ENCODE data around the gene NXN.
A peak's percentile ranks its signal among the peaks of the same experiment; 100 is the strongest.
"Not testable (repeated sequence)": the region's sequence is repeated elsewhere in the genome, so short reads cannot be mapped to it uniquely, and the experiment has no call there.

Gene NXN

DNA sequence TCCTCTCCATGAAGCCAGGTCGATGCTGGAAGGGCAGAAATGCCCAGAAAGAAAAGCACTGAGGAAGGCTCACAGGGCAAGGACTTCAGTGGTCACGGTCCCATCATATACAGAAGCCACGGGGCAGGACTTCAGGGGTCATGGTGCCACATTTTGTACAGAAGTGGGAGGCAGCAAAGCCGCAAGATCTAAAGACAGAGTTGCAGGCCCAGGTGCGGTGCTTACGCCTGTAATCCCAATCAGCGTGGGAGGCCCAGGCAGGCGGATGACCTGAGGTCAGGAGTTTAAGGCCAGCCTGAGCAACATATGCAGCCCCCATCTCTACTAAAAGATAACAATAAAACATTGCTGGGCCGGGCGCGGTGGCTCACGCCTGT is 96.0 kb downstream of the NXN start:
- DNase-seq: no peak

DNA sequence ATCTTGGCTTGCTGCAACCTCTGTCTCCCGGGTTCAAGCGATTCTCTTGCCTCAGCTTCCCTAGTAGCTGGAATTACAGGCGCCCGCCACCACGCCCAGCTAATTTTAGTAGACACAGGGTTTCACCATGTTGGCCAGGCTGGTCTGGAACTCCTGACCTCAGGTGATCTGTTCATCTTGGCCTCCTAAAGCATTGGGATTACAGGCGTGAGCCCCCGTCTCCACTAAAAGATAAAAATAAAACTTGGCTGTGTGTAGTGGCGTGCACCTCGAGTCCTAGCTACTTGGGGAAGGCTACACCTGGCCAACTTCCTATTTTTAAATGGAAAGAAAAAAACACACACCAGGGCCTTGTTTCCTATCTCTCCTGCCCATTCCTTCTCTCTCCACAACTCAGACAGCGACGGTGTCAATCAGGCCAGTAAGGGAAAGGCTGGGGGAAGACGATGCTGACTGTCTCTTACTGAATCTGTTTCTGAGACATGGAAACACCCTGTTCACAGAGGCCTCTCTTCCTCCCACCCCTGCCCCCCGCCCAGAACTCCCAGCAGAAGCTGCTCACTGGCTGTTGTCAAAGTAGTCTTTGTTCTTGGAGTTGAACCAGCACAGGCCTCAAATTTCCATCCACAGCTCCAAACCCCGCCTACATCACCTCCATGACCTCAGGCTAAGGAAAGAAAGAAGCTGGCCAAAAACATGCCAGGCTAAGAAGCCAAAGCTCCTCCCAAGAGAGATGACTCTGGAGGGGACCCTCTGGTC is 96.6 kb downstream of the NXN start:
- DNase-seq: peak; percentile 66

DNA sequence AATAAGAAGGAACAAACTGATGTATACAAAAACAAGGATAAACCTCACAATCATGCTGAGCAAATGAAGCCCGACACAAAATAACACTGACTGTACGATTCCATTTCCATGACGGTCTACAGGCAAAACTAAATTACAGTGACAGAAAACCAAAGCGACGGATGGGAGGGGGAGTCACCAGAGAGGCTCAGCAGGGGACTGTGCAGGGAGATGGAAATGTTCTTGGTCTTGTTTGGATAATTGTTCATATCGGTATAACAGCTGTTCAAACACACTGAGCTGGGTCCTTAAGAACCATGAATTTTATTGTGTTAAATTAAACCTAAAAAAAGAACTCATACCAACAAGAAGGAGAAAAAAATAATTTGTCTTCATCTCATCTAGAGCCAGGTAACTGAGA is 97.8 kb downstream of the NXN start:
- no peak for DNase-seq

DNA sequence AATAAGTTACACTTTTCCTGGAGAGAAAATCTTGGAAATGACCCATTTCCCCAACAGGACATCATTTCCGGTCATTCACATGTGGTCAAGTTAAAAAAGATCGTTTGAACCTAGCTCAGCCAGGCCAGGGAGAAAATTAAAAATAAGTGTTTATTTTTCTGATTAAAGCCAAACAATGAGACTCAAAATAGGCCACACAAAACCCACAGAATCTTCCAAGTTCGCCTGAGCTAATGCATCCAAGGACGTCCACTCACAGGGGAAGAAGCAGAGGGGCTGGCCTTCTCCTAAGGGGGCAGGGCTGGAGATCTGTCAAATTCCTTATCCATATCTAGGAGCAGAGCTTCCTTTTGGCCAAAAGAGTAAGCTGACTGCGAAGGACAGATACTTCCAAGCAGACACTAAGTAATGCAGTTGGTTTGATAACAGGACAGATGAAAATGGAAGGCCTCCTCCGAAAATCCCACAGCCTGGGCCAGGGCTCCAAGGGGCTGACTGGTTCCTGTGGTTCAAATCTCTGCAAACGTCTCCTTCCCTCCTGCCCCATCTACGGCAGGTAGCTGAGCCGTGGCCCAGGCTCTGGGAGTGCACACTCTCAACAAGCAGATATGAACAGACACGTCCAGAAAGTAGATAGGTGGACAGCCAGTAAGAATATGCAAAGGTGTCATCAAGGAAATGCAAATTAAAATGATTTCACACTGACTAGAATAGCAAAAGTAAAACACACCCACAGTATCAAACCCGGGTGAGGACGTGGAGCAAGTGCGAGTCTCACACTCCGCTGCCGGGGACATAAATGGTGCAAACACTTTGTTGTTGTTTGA is 98.9 kb downstream of the NXN start:
- DNase-seq: peak; percentile 47

DNA sequence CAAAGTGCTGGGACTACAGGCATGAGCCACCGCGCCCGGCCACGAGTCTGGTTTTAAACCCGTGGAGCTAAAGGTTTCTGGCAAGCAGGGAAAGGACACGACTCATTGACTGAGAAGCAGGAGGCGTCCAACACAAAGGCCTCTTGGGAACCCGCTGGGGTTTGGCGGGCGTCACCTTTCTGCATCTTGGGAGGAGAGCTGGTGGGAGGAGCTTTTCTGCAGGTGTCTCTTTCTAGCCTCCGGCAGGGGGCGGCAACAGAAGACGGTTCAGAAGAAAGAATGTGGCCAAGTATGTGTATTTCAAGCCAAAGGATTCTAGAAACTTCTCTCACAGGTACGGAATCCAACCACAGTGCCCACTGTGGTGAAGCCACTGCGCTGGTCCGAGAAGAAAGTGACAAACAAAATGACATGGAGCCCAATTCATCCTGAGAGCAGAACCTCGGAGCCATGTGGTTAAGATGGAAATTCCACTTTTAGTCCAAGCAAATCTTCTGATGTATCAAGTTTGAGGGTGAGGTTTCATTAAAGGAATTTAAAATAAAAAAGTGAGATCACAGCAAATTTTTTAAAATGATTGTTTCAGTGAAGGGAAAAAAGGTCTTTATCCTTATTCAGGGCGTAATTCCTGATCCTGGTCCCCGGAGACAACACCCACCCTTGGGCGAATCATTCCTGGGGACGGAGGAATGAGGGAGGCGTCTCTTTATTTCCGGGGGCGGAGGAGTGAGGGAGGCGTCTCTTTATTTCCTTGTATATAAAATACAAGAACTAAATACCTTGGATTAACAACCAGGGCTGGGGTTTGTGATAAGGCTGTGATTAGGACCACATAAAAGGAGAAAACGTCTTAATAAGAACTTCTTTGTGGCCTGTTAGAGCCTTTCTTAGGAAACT is 99.8 kb downstream of the NXN start:
- DNase-seq: peak; percentile 74

DNA sequence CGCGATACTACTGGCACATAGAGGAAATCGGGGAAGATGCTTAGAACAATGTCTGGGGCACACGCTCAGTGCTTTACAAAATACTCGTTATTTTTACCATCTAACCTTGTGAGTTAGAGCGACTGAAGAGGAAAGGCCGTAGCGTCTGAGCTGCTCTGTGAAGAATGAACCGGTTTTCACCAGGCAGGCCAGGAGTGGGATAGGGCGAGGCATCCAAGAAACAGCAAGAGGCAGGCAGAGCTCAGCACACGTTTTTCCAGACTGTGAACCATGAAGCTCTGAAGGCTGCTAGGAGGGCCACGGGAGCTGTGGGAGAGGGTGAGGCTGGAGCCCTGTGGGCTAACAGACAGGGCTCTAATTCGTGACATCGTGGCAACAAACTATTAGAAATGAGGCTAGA is 101.9 kb downstream of the NXN start:
- DNase-seq: no peak

DNA sequence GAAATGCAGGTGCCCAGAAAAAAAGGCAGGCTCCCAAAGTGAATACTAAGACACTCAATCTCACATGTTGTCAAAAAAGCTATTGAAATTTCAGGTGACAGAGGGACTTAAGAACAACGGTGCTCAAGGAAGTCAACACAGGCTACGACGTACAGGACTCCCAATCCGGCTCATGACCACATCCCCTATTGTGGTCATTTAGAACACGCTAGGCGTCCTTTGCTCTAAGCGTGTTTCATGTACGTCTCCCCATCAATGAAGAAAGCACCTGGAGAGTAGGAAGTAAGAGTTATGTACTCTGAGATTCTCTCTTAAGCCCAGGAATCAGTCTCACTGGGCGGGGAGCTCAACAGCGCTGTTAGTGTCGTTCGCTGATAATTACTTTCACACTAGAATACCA is 103.3 kb downstream of the NXN start:
- DNase-seq: no peak

DNA sequence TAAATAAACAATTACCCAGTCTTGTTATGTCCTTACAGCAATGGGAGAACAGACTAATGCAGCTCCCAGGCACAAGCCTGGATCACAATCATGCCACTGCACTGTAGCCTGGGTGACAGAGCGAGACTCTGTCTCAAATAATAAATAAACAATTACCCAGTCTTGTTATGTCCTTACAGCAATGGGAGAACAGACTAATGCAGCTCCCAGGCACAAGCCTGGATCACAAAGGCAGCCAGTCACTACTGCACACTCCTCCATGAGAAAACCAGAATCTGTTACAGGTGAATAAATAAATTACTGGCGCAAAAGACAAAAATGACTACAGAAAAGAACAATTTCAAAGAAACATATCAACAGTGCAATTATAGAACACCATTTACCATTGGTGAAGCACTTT is 105.0 kb downstream of the NXN start:
- not testable (repeated sequence) for DNase-seq

DNA sequence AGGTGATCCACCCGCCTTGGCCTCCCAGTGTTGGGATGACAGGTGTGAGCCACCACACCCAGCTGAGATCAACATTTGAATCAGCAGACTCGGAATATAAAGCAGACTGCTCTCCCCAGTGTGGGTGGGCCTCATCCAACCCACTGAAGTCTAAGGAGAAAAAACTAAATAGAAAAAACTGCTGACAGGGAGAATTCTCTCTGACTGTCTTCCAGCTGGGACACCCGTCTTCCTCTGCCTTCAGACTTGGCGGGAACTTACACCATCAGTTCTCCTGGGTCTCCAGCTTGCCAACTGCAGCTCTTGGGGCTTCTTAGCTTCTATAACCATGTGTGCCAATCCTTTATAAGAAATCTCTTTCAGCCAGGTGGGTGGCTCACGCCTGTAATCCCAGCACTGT is 106.7 kb downstream of the NXN start:
- DNase-seq: no peak

DNA sequence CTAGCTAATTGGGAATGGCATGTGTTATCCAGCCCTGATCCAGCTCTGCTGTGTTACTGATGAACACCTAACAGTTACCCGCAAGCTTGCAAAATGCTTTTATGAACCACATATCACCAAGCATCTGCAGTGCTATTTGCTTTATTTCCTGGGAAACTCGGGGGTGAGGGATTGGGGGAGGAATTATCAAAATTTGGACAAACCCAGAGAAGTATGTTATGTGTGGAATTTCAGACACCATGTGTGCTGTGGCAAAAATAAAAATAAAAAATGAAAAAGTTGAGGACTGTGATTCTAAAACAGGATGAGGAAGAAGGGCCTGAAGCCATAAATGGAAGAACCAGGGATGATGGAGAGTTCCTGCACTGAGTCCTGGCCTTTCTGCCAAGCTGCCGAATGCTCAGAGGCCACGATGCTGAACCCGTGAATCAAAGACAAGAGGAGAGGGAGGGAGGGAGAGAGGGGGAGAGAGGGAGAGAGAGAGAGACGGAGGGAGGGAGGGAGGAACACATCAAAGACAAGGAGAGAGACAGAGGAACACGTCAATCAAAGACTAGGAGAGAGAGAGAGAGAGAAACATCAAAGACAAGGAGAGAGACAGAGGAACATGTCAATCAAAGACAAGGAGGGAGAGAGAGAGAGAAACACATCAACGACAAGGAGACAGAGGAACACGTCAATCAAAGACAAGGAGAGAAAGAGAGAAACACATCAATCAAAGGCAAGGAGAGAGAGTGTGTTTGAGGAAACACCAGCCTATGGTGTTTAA is 107.6 kb downstream of the NXN start:
- peak; percentile 81 for DNase-seq

DNA sequence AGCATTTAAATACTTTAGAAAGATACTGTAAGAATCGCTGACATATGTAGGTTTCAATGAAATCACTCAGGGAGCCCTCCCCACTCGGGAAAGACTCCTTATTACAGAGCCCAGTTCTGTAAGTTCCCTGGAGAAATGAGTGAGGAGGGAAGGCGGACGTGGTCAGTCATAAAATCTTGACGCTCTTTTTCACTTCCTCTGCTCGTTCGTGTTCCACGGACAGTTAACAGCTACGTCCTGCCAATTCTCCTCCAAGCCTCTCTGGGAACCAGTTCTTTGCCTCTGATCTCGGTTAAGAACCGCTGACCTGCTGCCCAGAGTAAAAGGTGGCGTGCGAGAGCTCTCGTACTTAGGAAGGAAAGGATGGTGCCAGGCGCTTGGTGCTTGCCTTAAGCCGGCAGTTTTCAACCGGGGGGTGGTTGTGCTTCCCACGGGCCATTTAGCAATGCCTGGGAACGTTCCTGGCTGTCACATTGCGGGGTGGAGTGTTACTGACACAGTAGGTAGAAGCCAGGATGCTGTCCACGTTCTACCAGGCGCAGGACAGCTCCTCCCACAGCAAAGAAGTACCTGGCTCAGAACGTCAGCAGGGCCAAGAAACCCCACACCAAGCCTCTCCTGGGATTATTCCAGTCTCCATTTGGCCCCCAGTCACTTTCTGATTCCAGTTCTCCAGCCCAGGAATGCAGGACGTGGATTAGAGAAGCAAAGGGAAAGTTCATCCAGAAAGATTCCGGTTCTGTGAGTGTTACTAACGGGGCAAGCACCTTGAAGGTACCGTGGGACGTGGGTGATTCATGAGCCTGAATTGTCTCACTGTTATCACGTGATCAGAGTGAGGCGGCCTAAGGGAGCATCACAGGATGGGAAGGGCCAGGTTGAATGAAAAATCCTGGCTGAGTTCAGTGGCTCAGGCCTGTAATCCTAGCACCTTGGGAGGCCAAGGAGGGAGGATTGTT is 109.7 kb downstream of the NXN start:
- DNase-seq: peak; percentile 56

DNA sequence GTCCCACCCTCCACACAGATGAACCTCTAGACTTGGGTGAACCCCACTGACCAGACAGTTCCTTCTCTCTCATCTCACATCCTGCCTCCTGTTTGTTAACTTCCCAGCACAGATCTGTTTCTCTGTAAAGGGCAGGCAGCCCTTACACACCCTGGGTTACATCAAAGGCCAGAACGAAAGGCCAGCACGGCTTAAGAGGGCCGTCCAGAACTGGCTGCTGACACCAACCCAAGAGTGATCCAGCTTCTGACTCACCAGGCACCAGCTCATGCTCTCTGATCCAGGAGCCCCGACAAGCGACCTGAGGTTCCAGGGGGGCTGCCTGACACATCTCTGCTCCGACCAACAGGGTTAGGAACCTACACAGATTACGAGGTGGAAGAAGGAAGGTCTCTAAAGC is 110.5 kb downstream of the NXN start:
- DNase-seq: no peak

DNA sequence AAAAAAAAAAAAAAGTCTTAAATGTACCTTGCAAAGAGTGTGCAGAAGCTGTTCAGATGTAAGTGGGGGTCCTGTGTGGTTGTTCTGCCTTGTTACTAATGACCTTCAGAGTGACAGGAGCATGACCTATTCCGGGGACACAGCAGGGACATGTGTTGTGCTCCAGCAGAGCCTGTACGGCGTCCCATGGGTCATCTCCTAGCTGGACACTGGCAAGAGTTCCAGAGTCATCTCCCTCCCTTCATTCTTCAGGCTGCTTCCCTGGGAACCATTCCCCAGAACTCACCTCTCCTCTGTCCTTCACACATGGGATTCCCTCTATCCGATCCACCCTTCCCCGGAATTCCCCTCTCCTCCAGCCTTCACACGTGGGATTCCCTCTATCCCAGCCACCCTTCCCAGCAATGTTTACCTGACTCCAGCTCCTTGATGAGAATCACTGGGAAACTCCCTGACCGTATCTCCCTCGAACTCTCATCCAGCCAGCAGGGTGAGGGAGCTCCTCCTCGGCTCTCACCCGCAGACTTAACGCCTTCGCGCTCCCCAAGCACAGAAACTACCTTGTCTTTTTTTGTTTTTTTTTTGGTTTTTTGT is 111.6 kb downstream of the NXN start:
- no peak for DNase-seq

DNA sequence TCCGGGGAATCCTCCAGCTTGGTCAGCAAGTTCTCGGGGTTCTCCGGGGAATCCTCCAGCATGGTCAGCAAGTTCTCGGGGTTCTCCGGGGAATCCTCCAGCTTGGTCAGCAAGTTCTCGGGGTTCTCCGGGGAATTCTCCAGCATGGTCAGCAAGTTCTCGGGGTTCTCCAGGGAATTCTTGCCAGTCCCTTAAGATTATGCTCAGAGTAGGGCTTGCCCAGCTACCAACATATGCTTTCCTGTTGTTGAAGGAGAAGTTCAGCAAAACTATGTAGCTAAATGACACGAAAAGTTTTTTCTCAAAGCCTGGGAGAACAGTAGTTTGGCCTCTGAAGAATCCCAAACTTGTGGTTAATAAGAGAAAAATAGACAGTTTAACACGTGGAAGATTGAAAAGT is 112.3 kb downstream of the NXN start:
- not testable (repeated sequence) for DNase-seq

DNA sequence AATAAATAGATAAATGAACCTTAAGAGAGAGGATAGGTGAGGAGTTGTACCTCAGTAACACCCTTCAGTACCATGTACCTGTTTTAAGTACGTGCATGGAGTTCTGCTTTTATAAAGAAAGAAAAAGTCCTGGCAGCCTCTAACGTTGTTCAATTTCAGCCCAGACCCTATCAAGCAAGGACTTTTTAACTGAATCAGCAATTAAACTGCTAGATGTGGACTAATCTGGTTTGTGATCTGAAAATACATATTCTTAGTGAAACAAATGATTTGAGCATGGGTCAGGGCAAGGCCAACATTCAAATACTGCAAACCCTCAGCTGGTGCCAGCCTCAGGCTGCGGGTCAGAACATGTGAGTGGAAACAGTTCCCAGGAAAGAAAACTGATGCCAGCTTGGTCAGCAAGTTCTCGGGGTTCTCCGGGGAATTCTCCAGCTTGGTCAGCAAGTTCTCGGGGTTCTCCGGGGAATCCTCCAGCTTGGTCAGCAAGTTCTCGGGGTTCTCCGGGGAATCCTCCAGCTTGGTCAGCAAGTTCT is 112.9 kb downstream of the NXN start:
- DNase-seq: no peak

DNA sequence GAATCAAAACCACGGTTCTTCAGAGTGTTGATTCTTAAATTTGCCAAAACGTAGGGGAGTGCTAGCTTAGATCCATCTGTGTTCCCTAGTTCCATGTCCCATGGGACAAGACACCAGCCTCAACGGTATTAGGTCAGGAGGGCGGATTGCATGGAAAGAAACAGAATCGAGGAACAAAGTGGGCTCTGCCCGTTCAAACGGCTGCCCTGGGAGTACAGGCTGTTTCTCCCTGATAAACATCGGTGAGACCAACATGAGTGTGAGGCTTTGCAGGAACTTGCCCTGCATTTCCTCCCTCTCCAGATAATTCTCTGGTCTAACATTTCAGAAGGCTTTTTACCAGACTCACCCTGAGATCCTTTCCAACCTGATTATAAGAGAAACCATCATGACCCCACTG is 115.3 kb downstream of the NXN start:
- no peak for DNase-seq

DNA sequence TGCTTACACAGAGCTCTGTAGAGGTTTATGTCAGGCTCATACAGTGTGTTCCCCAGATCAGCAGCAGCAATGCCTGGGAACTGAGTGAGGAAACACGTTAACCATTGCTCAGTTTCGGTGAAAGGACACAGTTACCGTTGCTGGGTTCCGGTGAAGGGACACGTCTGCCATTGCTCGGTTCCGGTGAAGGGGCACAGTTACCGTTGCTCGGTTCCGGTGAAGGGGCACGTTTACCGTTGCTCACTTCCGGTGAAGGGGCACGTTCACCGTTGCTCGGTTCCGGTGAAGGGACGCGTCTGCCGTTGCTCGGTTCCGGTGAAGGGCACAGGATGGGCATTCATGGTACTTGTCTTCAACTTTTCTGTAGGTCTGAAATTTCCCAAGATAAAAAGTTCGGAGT is 115.7 kb downstream of the NXN start:
- DNase-seq: no peak

DNA sequence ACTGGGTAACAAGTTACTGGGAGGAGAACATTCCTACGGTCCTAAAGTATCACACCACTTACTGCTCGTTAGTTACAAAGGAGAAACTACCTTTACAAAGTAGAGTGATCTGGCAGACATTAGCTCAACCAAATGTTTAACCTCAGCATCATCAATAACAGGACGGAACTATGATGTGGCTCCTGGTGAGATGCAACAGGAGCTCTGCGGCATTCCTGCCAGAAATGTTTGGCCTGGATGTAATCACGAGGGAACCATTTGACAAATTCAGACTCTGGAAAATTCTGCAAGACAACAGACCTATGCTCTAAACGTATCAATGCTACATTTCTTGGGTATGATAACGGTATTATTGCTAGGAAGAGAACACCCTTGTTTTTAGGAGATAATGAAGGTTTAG is 117.0 kb downstream of the NXN start:
- DNase-seq: no peak

DNA sequence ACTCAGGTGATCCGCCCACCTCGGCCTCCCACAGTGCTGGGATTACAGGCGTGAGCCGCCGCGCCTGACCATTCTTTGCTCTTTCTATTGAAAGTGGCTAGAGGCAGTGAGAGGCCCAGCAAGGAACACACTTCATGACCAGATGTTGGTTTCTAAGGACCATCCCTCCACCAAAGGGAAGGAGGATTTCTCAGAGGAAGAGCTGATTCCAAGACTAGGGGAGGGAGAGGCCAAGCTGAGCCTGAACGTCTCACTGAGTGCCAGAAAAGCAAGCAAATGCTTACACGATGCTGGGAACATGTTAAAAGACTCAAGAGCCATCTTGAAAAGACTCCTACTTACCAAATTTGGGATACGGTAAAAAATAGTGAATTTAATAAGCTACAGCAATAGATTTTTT is 118.2 kb downstream of the NXN start:
- DNase-seq: no peak

DNA sequence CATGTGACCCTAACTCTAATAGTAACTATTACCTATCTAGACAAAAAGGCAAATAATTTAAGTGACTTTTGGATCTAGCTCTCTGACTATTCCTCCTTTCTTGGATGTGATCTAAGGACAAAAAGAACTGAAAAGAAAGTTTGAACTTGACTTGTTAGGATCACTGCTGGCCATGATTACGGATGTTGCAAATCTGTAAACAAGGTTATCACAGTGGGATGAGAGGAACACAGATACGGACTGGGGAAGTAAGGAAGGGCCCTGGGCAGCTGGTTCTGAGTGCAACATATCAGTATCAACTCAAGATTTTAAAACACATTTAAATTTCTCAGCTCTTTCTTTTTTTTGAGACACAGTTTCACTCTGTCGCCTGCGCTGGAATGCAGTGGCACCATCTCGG is 118.8 kb downstream of the NXN start:
- DNase-seq: no peak

DNA sequence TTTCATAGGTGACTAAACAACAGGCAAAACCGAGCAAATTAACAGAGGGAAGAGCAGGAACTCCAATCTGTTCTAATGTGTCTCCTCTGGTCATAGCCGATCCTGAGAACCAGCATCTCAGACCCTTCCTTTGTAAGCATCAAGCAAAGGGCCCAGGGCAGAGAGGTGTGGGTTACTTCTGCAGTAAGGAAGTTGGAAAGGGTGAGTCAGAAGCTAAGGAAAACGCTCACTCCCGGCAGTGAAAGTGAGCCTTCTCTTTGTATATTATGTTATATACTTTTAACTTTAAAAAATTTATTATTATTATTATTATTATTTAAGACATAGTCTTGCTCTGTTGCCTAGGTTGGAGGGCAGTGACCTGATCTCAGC is 119.8 kb downstream of the NXN start:
- no peak for DNase-seq

Measured in fibroblast of skin of scalp (primary cell).